Subcutaneous abdominal adipose tissue (tissue), 5 donors: ENCODE data around the gene SCRN3.
A peak's percentile ranks its signal among the peaks of the same experiment; 100 is the strongest.

ENCODE experiments used
- H3K27ac ChIP-seq: one replicate; pipeline ENCODE4 v1.7.0; 2013; ENCODE audit warnings: low read depth, mild to moderate bottlenecking, inconsistent platforms, low read length, moderate library complexity
- H3K27me3 ChIP-seq, 5 donors: one replicate each; pipeline ENCODE4 v1.7.0; 2013; ENCODE audit warnings: low read length in 5 of 5, inconsistent platforms in 1 of 5; ENCODE audit not compliant: control insufficient read depth in 5 of 5, insufficient read depth in 4 of 5
- H3K36me3 ChIP-seq, 5 donors: one replicate each; pipeline ENCODE4 v1.7.0; 2013; ENCODE audit warnings: low read length in 5 of 5; ENCODE audit not compliant: control insufficient read depth in 5 of 5, insufficient read depth in 5 of 5
- H3K4me1 ChIP-seq, 5 donors: one replicate each; pipeline ENCODE4 v1.7.0; 2013; ENCODE audit warnings: low read length in 5 of 5, mild to moderate bottlenecking in 3 of 5, moderate library complexity in 1 of 5; ENCODE audit not compliant: control insufficient read depth in 5 of 5, insufficient read depth in 5 of 5
- H3K4me3 ChIP-seq, 5 donors: one replicate each; pipeline ENCODE4 v1.7.0; 2013; ENCODE audit warnings: low read length in 5 of 5, low read depth in 1 of 5
- H3K9ac ChIP-seq, 5 donors: one replicate each; pipeline ENCODE4 v1.7.0; 2013; ENCODE audit warnings: low read length in 5 of 5, mild to moderate bottlenecking in 4 of 5, moderate library complexity in 3 of 5
- H3K9me3 ChIP-seq, 5 donors: one replicate each; pipeline ENCODE4 v1.7.0; 2013; ENCODE audit warnings: low read length in 5 of 5; ENCODE audit not compliant: control insufficient read depth in 5 of 5
- donor health status: healthy.
- donor health status: healthy.
- donor health status: healthy.
- donor health status: healthy.
- donor health status: healthy.

Gene SCRN3

DNA sequence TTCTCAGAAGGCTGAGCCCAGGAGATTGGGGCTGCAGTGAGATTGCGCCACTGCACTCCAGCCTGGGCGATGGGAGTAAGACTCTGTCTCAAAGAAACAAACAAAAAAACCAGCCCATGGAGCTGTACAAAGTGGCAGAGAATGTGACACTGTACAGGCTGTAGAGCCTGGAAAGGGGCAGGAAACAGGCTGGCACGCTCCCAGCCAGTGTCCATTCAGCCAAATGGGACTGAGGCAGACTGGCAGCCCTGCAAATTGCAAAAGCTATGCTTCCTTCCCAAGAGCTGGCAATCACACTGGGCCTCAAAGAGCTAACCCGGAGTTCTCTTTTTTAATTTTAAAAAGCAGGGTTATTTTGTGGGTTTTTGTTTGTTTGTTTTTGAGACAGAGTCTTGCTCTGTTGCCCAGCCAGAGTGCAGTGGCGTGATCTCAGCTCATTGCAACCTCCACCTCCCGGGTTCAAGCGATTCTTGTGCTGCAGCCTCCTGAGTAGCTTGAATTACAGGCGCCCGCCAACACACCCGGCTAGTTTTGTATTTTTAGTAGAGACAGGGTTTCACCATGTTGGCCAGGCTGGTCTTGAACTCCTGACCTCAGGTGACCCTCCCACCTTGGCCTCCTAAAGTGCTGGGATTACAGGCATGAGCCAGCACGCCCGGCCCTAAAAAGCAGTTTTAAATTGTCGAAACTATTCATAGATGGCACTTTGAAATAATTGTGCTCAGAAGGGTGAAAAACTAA, 42.8 kb downstream of the SCRN3 start:
- Histone ChIP-seq H3K27me3 (no peaks in the 10 kb centered on the region), H3K4me3 (peak overlapping the region in 1 of 5 donors; percentile 29), H3K4me1 (peaks cover 0 to 12% (median 5%) of the 10 kb centered on the region in 5 donors), H3K9ac (peak overlapping the region in 2 of 5 donors; percentile 2 to 32), H3K36me3 (peaks cover 0 to 22% (median 3%) of the 10 kb centered on the region in 5 donors), H3K9me3 (no peaks in the 10 kb centered on the region), H3K27ac (peak overlapping the region; percentile 34)

DNA sequence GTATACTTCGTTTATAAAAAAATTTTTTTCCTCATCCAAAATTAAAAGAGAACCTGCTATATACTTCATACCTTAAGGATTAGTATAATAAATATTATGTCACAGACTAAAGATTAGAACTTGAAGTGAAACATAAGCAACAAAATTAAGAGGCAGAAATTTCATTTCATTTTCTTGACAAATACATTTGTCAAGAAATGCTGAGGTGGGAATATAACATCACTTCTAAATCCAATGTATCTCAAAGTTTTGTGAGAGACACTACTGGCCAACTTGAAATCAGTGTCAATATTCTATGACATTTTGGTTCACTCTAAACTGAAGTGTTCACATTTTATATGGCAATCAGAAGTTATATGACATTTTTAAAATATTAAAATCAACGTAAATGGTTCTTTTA, 43.8 kb downstream of the SCRN3 start:
- Histone ChIP-seq H3K27me3 (no peaks in the 10 kb centered on the region), H3K27ac (no peak overlapping the region), H3K4me1 (peaks cover 0 to 12% (median 5%) of the 10 kb centered on the region in 5 donors), H3K36me3 (peaks cover 0 to 25% (median 3%) of the 10 kb centered on the region in 5 donors), H3K9me3 (no peaks in the 10 kb centered on the region), H3K9ac (no peak overlapping the region), H3K4me3 (no peak overlapping the region)

DNA sequence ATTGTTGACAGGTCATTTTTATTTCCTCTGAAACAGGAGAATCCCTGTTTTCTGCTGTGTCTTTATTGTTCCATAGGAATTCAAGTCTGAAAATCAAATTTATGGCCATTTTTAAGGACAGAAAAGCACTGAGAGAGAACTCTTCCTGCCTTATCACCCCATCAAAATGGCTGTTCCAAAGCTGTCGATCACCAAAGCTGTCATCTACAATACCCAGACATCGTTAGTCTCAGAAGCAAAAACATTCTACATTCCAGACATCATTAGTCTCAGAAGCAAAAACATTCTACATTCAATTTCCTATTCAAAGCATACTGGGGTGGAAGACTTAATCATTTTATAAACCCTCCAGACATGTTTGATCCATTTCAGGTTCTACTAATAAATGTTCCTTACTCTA, 44.4 kb downstream of the SCRN3 start:
- Histone ChIP-seq H3K9me3 (no peaks in the 10 kb centered on the region), H3K9ac (no peak overlapping the region), H3K27me3 (no peaks in the 10 kb centered on the region), H3K36me3 (peaks cover 0 to 30% (median 4%) of the 10 kb centered on the region in 5 donors), H3K27ac (no peak overlapping the region), H3K4me3 (no peak overlapping the region), H3K4me1 (peaks cover 0 to 14% (median 5%) of the 10 kb centered on the region in 5 donors)

DNA sequence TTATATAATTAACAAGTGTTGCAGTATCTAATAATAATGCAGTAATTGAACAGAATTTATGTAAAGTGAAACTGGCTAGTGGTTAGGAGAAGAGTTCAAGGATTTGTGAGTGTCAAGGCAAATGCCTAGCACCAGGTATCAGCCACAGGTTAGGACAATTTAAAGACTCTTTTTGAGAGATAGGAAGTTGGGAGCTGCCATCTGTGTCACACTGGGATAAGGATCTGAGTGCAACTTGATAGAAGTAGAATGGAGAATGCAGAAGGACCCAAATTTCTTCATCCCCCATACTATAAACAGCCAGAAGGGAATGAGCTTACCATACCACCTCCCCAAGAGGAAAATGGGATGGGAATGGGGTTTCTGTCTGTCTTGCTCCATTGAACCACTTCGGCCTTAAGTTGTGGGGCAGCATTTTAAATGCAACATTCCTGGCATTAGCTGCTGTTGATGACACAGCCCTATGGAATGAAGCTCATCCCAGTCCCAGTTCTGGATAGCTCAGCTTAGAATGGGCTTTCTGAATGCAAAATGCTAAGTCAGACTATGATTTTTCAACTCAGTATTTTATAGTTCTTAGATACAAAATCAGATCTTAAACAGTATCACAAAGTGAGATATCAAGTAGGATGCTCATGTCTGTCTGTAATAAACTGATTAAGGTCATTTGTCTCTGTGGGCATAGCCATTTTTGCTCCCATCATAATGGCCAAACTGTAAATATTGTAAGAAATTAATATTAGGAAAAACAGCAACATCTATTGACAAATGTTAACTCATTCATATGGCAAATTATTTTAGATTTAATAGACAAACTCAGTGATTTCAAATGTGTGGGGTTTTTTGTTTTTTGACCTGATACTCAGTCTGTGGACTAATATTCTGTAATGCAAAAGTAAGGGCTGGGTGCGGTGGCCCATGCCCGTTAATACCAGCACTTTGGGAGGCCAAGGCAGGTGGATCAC, 47.3 kb downstream of the SCRN3 start:
- Histone ChIP-seq H3K4me3 (no peak overlapping the region), H3K27me3 (no peaks in the 10 kb centered on the region), H3K9me3 (no peaks in the 10 kb centered on the region), H3K4me1 (peaks cover 0 to 18% (median 5%) of the 10 kb centered on the region in 5 donors), H3K27ac (no peak overlapping the region), H3K36me3 (peaks cover 0 to 28% (median 0%) of the 10 kb centered on the region in 5 donors), H3K9ac (no peak overlapping the region)

DNA sequence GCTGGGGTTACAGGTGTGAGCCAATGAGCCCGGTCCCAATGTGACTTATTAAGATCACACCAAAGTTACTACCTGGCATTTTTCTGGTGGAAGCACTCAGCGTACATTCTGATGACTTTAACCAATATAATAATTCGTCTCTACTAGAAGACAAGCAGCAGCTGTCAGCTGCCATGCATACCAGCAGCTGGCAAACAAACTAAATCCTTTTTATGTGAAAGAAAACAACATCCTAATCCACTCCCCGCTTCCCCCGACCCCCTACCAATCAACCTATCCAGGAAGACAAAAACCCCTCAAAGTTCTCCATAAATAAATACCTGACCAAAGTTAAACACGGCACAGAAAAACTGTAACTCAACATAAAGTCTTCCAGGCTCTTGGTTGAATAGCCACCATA, 49.2 kb downstream of the SCRN3 start:
- Histone ChIP-seq H3K9me3 (no peaks in the 10 kb centered on the region), H3K9ac (no peak overlapping the region), H3K27me3 (no peaks in the 10 kb centered on the region), H3K4me1 (peaks cover 0 to 10% (median 5%) of the 10 kb centered on the region in 5 donors), H3K27ac (no peak overlapping the region), H3K4me3 (no peak overlapping the region), H3K36me3 (peaks cover 0 to 33% (median 0%) of the 10 kb centered on the region in 5 donors)

DNA sequence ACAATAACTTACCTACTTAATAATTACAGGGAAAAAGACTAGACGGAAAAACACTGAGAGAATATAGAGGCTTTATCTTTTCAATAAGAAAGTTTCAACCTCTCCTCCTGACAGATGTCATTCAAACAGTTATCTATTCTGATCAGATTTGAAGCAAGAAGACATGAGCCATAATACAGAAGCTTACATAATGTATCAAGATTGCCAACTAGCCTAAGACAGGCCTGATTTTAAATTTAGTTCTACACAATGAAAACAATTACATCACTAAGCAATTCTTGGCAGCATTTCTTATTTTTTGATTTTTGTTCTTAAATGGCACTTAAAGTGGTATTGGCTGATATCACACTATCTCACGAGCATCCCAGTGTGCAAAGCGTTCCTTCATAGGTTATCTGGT, 49.7 kb downstream of the SCRN3 start:
- Histone ChIP-seq H3K27ac (no peak overlapping the region), H3K27me3 (no peaks in the 10 kb centered on the region), H3K9me3 (no peaks in the 10 kb centered on the region), H3K4me1 (peaks cover 0 to 10% (median 5%) of the 10 kb centered on the region in 5 donors), H3K9ac (no peak overlapping the region), H3K4me3 (no peak overlapping the region), H3K36me3 (peaks cover 0 to 38% (median 0%) of the 10 kb centered on the region in 5 donors)

DNA sequence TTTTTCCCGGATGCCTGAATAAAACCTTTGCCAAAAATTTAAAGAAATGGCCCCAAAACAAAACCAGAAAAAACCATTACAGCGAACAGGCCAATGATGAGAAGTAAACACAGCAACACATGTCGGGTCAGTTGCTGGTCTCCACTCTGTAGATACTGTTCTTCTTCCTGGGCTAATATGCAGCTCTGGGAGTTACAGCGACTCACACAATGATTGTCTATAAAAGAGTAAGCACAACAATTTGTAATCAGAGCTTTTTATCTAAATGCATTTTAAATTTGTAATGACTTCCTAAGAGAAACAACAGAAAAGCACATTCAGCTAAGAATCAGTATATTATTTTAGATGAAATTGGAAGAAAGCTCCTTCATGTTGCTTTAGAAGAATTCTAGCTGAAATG, 51.0 kb downstream of the SCRN3 start:
- H3K4me1 ChIP-seq: peaks cover 0 to 10% (median 5%) of the 10 kb centered on the region in 5 donors
- no peak overlapping the region for H3K9ac ChIP-seq
- H3K9me3 ChIP-seq: no peaks in the 10 kb centered on the region
- peaks cover 0 to 37% (median 0%) of the 10 kb centered on the region in 5 donors for H3K36me3 ChIP-seq
- no peaks in the 10 kb centered on the region for H3K27me3 ChIP-seq
- no peak overlapping the region for H3K27ac ChIP-seq
- H3K4me3 ChIP-seq: no peak overlapping the region

DNA sequence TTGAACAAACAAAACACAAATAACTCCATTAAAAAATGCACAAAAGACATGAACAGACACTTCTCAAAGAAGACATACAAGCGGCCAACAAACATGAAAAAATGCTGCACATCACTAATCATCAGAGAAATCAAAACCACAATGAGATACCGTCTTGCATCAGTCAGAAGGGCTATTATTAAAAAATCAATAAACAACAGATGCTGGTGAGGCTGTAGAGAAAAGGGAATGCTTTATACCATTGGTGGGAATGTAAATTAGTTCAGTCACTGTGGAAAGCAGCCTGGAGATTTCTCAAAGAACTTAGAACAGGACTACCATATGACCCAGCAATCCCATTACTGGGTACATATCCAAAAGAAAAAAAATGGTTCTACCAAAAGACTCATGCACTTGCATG, 53.5 kb downstream of the SCRN3 start:
- Histone ChIP-seq H3K9ac (no peak overlapping the region), H3K36me3 (peaks cover 0 to 25% (median 0%) of the 10 kb centered on the region in 5 donors), H3K4me3 (no peak overlapping the region), H3K4me1 (peaks cover 0 to 7% (median 0%) of the 10 kb centered on the region in 5 donors), H3K27me3 (no peaks in the 10 kb centered on the region), H3K27ac (no peak overlapping the region), H3K9me3 (no peaks in the 10 kb centered on the region)

DNA sequence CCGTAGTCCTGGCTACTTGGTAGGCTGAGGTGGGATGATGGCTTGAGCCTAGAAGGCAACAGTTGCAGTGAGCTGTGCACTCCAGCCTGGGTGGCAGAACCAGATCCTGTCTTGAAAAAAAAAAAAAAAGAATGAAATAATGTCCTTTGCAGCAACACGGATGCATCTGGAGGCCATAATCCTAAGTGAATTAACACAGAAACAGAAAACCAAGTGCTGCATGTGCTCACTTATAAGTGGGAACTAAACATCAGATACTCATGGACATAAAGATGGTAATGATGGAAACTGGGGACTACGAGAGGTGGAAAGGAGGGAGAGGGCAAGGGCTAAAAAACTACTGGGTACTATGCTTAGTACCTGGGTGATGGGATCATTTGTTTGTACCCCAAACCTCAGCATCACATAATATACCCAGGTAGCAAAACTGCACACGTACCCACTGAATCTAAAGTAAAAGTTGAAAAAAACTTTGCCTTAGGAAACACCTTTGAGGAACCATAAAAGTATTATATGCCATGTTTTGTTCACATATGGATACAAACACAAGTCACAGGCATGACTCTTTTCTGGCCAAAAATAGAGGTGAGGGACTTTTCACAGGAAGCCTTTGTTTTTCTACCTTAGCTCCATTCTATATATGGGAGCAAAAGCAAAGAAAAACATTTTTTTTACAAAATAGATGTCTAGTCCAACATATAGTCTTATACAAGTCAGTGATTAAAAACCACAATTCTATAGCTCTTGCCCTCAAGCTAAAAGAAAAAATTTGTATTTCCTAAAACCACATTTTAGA, 54.7 kb downstream of the SCRN3 start:
- H3K27ac ChIP-seq: no peak overlapping the region
- H3K36me3 ChIP-seq: peaks cover 0 to 21% (median 3%) of the 10 kb centered on the region in 5 donors
- H3K27me3 ChIP-seq: no peaks in the 10 kb centered on the region
- no peak overlapping the region for H3K9ac ChIP-seq
- no peaks in the 10 kb centered on the region for H3K9me3 ChIP-seq
- H3K4me3 ChIP-seq: no peak overlapping the region
- H3K4me1 ChIP-seq: peaks cover 0 to 1% (median 0%) of the 10 kb centered on the region in 5 donors
